ENCODE measurements around the gene CASP14.

- no peak for TF ChIP-seq ZFX (IDR thresholded peaks at IDR 0.05; ENCODE audit: borderline replicate concordance)
- TF ChIP-seq, protein P1, sequence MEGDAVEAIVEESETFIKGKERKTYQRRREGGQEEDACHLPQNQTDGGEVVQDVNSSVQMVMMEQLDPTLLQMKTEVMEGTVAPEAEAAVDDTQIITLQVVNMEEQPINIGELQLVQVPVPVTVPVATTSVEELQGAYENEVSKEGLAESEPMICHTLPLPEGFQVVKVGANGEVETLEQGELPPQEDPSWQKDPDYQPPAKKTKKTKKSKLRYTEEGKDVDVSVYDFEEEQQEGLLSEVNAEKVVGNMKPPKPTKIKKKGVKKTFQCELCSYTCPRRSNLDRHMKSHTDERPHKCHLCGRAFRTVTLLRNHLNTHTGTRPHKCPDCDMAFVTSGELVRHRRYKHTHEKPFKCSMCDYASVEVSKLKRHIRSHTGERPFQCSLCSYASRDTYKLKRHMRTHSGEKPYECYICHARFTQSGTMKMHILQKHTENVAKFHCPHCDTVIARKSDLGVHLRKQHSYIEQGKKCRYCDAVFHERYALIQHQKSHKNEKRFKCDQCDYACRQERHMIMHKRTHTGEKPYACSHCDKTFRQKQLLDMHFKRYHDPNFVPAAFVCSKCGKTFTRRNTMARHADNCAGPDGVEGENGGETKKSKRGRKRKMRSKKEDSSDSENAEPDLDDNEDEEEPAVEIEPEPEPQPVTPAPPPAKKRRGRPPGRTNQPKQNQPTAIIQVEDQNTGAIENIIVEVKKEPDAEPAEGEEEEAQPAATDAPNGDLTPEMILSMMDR (IDR thresholded peaks at IDR 0.05), result no peak
Measured at GRCh38 chr19:15107061-15108010, 58.1 kb downstream of the CASP14 start, which contains the start of gene SYDE1.

Data from 22Rv1 (cell line).